Astrocyte (in vitro differentiated cells and primary cell): ENCODE data around the gene OPA1. TPM values are rescaled to one million over a fixed set of nuclear protein-coding genes. Genes with fewer than 3 reads are reported as not detected.

Source experiments
- DNase-seq: peaks from one replicate; pipeline ENCODE4 v3.0.0-alpha.2; 2010; ENCODE audit warnings: low read depth
- FAIRE-seq: peaks from 2 replicates; lab custom pipeline; 2011; peaks lifted over from hg19 to GRCh38; lab: Jason Lieb, UNC
- H2AFZ ChIP-seq: 2 replicates; pipeline ENCODE4 v1.6.0; 2012; ENCODE audit warnings: low read depth, low read length, inconsistent platforms
- H3K27ac ChIP-seq: 2 replicates; pipeline ENCODE4 v1.5.1; 2011; ENCODE audit warnings: low read depth, low read length, inconsistent platforms
- H3K27me3 ChIP-seq: 2 replicates; pipeline ENCODE4 v1.6.0; 2011; ENCODE audit warnings: low read length, inconsistent platforms; ENCODE audit not compliant: insufficient read depth
- H3K36me3 ChIP-seq: 2 replicates; pipeline ENCODE4 v1.5.1; 2011; ENCODE audit warnings: low read length, inconsistent platforms; ENCODE audit not compliant: insufficient read depth
- H3K4me1 ChIP-seq: 2 replicates; pipeline ENCODE4 v1.5.1; 2011; ENCODE audit warnings: low read length, inconsistent platforms; ENCODE audit not compliant: insufficient read depth
- H3K4me2 ChIP-seq: 2 replicates; pipeline ENCODE4 v1.6.0; 2012; ENCODE audit warnings: low read length, inconsistent platforms
- H3K4me3 ChIP-seq: 2 replicates; pipeline ENCODE4 v1.5.1; 2011; ENCODE audit warnings: low read depth, mild to moderate bottlenecking, low read length, inconsistent platforms; ENCODE audit not compliant: insufficient read depth
- H3K79me2 ChIP-seq: 2 replicates; pipeline ENCODE4 v1.6.0; 2012; ENCODE audit warnings: mild to moderate bottlenecking, low read length, inconsistent platforms; ENCODE audit not compliant: insufficient read depth
- H3K9ac ChIP-seq: 2 replicates; pipeline ENCODE4 v1.6.0; 2012; ENCODE audit warnings: mild to moderate bottlenecking, low read length, inconsistent platforms
- H3K9me3 ChIP-seq: 2 replicates; pipeline ENCODE4 v1.5.1; 2012; ENCODE audit warnings: low read depth, mild to moderate bottlenecking, low read length, inconsistent platforms; ENCODE audit not compliant: insufficient read depth
- H4K20me1 ChIP-seq: 2 replicates; pipeline ENCODE4 v1.6.0; 2012; ENCODE audit warnings: low read length, inconsistent platforms; ENCODE audit not compliant: insufficient read depth
- H3K27ac Mint-ChIP-seq: one replicate; pipeline ENCODE4 v1.8.0; 2021; ENCODE audit warnings: mild to moderate bottlenecking, mixed read lengths; ENCODE audit not compliant: unreplicated experiment
- H3K27me3 Mint-ChIP-seq: one replicate; pipeline ENCODE4 v1.8.0; 2021; ENCODE audit warnings: low read depth, mixed read lengths; ENCODE audit not compliant: unreplicated experiment
- H3K36me3 Mint-ChIP-seq: one replicate; pipeline ENCODE4 v1.8.0; 2021; ENCODE audit warnings: low read depth, mixed read lengths; ENCODE audit not compliant: unreplicated experiment
- H3K4me1 Mint-ChIP-seq: one replicate; pipeline ENCODE4 v1.8.0; 2021; ENCODE audit warnings: low read depth, mixed read lengths; ENCODE audit not compliant: unreplicated experiment
- H3K4me3 Mint-ChIP-seq: one replicate; pipeline ENCODE4 v1.8.0; 2021; ENCODE audit warnings: mild to moderate bottlenecking, moderate library complexity, mixed read lengths; ENCODE audit not compliant: unreplicated experiment
- H3K9me3 Mint-ChIP-seq: one replicate; pipeline ENCODE4 v1.8.0; 2021; ENCODE audit warnings: mild to moderate bottlenecking, mixed read lengths; ENCODE audit not compliant: unreplicated experiment
- EZH2 ChIP-seq: IDR thresholded peaks from 2 replicates; pipeline ENCODE4 v1.6.1; 2012; ENCODE audit warnings: mild to moderate bottlenecking, low read length, inconsistent platforms; ENCODE audit not compliant: insufficient read depth
- total RNA-seq: library from RNA; stranded (reverse); gene quantifications from 2 replicates; pipeline ENCODE4 v1.2.1, GENCODE V29; 2021
- TF ChIP-seq, protein P1 (sequence below): IDR thresholded peaks from 2 replicates; pipeline ENCODE4 v1.5.1; 2011; ENCODE audit warnings: low read depth, mild to moderate bottlenecking, inconsistent platforms, low read length, moderate library complexity; ENCODE audit not compliant: insufficient read depth

Gene OPA1
- total RNA-seq, 1 donor from 2014 or later: 61.8 TPM

- Mint-ChIP-seq H3K27ac (no peak overlapping the region), H3K4me3 (no peak overlapping the region), H3K9me3 (no peaks in the 10 kb centered on the region), H3K36me3 (no peaks in the 10 kb centered on the region), H3K4me1 (peaks cover 6% of the 10 kb centered on the region), H3K27me3 (no peaks in the 10 kb centered on the region)
- H3K27ac ChIP-seq: no peak overlapping the region
- H2AFZ ChIP-seq: no peak overlapping the region
- FAIRE-seq (no peak), DNase-seq (peak; percentile 30)
- no peak overlapping the region for H3K4me2 ChIP-seq
- H3K79me2 ChIP-seq: peaks cover 11% of the 10 kb centered on the region
- no peak for TF ChIP-seq EZH2
- TF ChIP-seq, protein P1, sequence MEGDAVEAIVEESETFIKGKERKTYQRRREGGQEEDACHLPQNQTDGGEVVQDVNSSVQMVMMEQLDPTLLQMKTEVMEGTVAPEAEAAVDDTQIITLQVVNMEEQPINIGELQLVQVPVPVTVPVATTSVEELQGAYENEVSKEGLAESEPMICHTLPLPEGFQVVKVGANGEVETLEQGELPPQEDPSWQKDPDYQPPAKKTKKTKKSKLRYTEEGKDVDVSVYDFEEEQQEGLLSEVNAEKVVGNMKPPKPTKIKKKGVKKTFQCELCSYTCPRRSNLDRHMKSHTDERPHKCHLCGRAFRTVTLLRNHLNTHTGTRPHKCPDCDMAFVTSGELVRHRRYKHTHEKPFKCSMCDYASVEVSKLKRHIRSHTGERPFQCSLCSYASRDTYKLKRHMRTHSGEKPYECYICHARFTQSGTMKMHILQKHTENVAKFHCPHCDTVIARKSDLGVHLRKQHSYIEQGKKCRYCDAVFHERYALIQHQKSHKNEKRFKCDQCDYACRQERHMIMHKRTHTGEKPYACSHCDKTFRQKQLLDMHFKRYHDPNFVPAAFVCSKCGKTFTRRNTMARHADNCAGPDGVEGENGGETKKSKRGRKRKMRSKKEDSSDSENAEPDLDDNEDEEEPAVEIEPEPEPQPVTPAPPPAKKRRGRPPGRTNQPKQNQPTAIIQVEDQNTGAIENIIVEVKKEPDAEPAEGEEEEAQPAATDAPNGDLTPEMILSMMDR: no peak
- no peaks in the 10 kb centered on the region for H3K4me1 ChIP-seq
- peaks cover 26% of the 10 kb centered on the region for H3K36me3 ChIP-seq
- no peaks in the 10 kb centered on the region for H3K9me3 ChIP-seq
- H3K27me3 ChIP-seq: no peaks in the 10 kb centered on the region
- peaks cover 4% of the 10 kb centered on the region for H4K20me1 ChIP-seq
- H3K9ac ChIP-seq: no peak overlapping the region
- no peak overlapping the region for H3K4me3 ChIP-seq
These were observed 27.6 kb downstream of the OPA1 start for GRCh38 chr3:193620650-193621049.

GRCh38 chr3:193621127-193621526 is 28.1 kb downstream of the OPA1 start:
- no peak for TF ChIP-seq EZH2
- TF ChIP-seq, protein P1: no peak
- Histone ChIP-seq H3K36me3 (peaks cover 26% of the 10 kb centered on the region), H4K20me1 (peaks cover 4% of the 10 kb centered on the region), H3K27me3 (no peaks in the 10 kb centered on the region), H3K79me2 (peaks cover 7% of the 10 kb centered on the region), H3K27ac (no peak overlapping the region), H3K9ac (no peak overlapping the region), H3K4me1 (no peaks in the 10 kb centered on the region), H3K9me3 (no peaks in the 10 kb centered on the region), H3K4me2 (no peak overlapping the region), H2AFZ (no peak overlapping the region), H3K4me3 (no peak overlapping the region)
- Mint-ChIP-seq H3K4me1 (peaks cover 6% of the 10 kb centered on the region), H3K27me3 (no peaks in the 10 kb centered on the region), H3K27ac (no peak overlapping the region), H3K9me3 (no peaks in the 10 kb centered on the region), H3K36me3 (no peaks in the 10 kb centered on the region), H3K4me3 (no peak overlapping the region)
- FAIRE-seq (no peak), DNase-seq (no peak)

DNA sequence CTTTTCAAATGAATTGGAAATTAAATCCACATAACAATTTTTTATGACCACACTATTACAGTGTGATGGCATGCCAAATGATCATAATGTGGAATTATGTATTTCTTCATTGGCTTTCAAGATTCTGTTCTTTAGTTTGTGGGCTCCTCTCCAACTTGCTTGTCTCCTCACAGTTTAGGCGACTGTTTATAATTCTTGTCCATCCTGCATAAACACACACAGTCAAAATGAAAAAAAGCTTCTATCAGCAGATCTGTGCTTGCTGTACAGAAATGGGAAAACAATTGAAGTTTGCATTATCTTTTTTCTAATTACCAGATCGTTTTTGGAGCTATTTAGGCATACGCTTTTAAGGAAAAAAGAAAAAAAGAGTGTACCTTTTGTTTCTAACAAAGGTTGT is 37.0 kb downstream of the OPA1 start:
- Histone ChIP-seq H4K20me1 (no peaks in the 10 kb centered on the region), H3K4me2 (no peak overlapping the region), H3K27me3 (no peaks in the 10 kb centered on the region), H3K9ac (no peak overlapping the region), H3K9me3 (no peaks in the 10 kb centered on the region), H3K4me3 (no peak overlapping the region), H3K36me3 (peaks cover 11% of the 10 kb centered on the region), H3K79me2 (no peaks in the 10 kb centered on the region), H2AFZ (no peak overlapping the region), H3K27ac (no peak overlapping the region), H3K4me1 (no peaks in the 10 kb centered on the region)
- no peak overlapping the region for H3K4me3 Mint-ChIP-seq
- H3K36me3 Mint-ChIP-seq: no peaks in the 10 kb centered on the region
- H3K4me1 Mint-ChIP-seq: no peaks in the 10 kb centered on the region
- no peak overlapping the region for H3K27ac Mint-ChIP-seq
- no peak for FAIRE-seq
- TF ChIP-seq, protein P1: no peak
- TF ChIP-seq EZH2: no peak
- no peak for DNase-seq
- H3K9me3 Mint-ChIP-seq: no peaks in the 10 kb centered on the region
- no peaks in the 10 kb centered on the region for H3K27me3 Mint-ChIP-seq
